Psoas muscle (tissue), 8 donors: ENCODE data around the gene MICU1. TPM values are rescaled to one million over a fixed set of nuclear protein-coding genes. Genes with fewer than 3 reads are reported as not detected.

Experiments
- ATAC-seq, 4 donors: fragments of 200-7000 bp; cut with Tn5 transposase; one replicate each; pipeline ENCODE4 v1.9.1; 2020; ENCODE audit warnings: moderate library complexity in 3 of 4, mild to moderate bottlenecking in 2 of 4
- DNase-seq, 2 donors: peaks; one replicate each; pipeline ENCODE4 v3.0.0-alpha.2; 2020
- H3K27ac ChIP-seq: fragments of 200-600 bp; one replicate; pipeline ENCODE4 v1.8.0; 2022
- H3K27me3 ChIP-seq, 3 donors: fragments of 200-600 bp in 1 of 3; one replicate each; pipeline versions ENCODE4 v1.6.1 to v1.8.0; 2013 to 2022; ENCODE audit warnings: low read length in 2 of 3, mild to moderate bottlenecking in 2 of 3, moderate library complexity in 1 of 3; ENCODE audit not compliant: insufficient read depth in 3 of 3
- H3K36me3 ChIP-seq, 2 donors: fragments of 200-600 bp in 1 of 2; one replicate each; pipeline versions ENCODE4 v1.6.1 to v1.8.0; 2013 to 2022; ENCODE audit warnings: low read depth in 1 of 2, mild to moderate bottlenecking in 1 of 2, moderate library complexity in 1 of 2; ENCODE audit not compliant: insufficient read depth in 1 of 2
- H3K4me1 ChIP-seq: fragments of 200-600 bp; one replicate; pipeline ENCODE4 v1.8.0; 2022
- H3K4me3 ChIP-seq: fragments of 200-600 bp; one replicate; pipeline ENCODE4 v1.8.0; 2022; ENCODE audit warnings: mild to moderate bottlenecking
- H3K9me3 ChIP-seq: fragments of 200-600 bp; one replicate; pipeline ENCODE4 v1.8.0; 2022
- WGBS, 3 donors: extraction: QIAGEN DNeasy Blood & Tissue Kit; methylation state at CpG; one replicate each; pipeline versions ENCODE4 v1.1.6 to v1.1.7; 2013; 5-methylcytosine and 5-hydroxymethylcytosine counted together
- intact Hi-C, 2 donors: fragments of 100-400 bp; cut with DNase I; formaldehyde crosslinking; loops; one replicate each; pipeline versions ENCODE4 v1.11.0 to v1.14.2; 2022
- polyA plus RNA-seq, 3 donors: library from polyadenylated mRNA; stranded (reverse); fragments of 200-250 nt; gene quantifications; one replicate each; pipeline ENCODE4 v1.2.3, GENCODE V29; 2013
- total RNA-seq, 4 donors: library from RNA; stranded (reverse); fragmentation: NEBNext Ultra II Directional in 2 of 4; extraction: Animal tissue kit (Norgen Biotek cat#: 25700) in 2 of 4; gene quantifications; one replicate each; pipeline versions ENCODE4 v1.2.1 to v1.2.4, GENCODE V29; 2021 to 2023
- TF ChIP-seq, protein P1 (sequence below): fragments of 200-600 bp; IDR thresholded peaks from one replicate; pipeline ENCODE4 v1.8.0; 2022; ENCODE audit warnings: antibody characterized with exemption
- donor health status: healthy with polysubstance abuse.
- donor health status: DM: no; HTN: no; CAD: no; lungs with moderate emphysema.
- donor health status: Bipolar disorder and iron deficiency.
- donor health status: healthy.
- donor health status: DM: yes; HTN: yes; CAD: no.
- donor health status: DM: no; HTN: no; CAD: no.
- donor health status: DM: no; HTN: no; CAD: no.
- donor health status: DM: yes; HTN: yes; CAD: no.

Gene MICU1
- total and polyA plus RNA-seq, 7 donors: 31.0 to 57.8 (median 37.3) TPM

DNA sequence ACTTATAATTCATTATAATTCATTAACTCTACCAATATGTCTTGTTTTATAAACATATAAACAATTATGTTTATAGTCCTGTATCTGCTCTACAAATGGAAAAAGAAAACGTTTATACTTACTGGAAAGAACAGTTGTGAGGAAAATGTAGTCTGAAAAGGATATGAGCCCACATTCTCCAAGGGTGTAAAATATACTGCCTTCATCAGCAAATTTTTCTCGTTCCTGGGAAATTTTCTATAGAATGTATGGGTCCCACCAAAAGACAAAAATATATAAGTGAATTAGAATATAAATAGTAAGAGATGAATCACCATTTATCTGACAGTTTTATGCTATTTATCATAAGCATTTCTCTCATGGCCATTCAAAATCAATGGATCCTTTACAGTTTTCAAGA, 117.8 kb downstream of the MICU1 start:
- H3K4me3 ChIP-seq: no peak overlapping the region
- H3K27ac ChIP-seq: no peak overlapping the region
- no peaks in the 10 kb centered on the region for H3K4me1 ChIP-seq
- H3K36me3 ChIP-seq: peaks cover 0 to 7% of the 10 kb centered on the region in 2 donors
- DNase-seq (no peak), ATAC-seq (no peak)
- intact Hi-C loops: no loop called here
- no peaks in the 10 kb centered on the region for H3K27me3 ChIP-seq
- 64 to 76% (median 69%) methylated on average over 2 of the region's 2 CpGs for WGBS, 3 donors
- peaks cover 10% of the 10 kb centered on the region for H3K9me3 ChIP-seq
- TF ChIP-seq, protein P1, sequence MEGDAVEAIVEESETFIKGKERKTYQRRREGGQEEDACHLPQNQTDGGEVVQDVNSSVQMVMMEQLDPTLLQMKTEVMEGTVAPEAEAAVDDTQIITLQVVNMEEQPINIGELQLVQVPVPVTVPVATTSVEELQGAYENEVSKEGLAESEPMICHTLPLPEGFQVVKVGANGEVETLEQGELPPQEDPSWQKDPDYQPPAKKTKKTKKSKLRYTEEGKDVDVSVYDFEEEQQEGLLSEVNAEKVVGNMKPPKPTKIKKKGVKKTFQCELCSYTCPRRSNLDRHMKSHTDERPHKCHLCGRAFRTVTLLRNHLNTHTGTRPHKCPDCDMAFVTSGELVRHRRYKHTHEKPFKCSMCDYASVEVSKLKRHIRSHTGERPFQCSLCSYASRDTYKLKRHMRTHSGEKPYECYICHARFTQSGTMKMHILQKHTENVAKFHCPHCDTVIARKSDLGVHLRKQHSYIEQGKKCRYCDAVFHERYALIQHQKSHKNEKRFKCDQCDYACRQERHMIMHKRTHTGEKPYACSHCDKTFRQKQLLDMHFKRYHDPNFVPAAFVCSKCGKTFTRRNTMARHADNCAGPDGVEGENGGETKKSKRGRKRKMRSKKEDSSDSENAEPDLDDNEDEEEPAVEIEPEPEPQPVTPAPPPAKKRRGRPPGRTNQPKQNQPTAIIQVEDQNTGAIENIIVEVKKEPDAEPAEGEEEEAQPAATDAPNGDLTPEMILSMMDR: no peak

DNA sequence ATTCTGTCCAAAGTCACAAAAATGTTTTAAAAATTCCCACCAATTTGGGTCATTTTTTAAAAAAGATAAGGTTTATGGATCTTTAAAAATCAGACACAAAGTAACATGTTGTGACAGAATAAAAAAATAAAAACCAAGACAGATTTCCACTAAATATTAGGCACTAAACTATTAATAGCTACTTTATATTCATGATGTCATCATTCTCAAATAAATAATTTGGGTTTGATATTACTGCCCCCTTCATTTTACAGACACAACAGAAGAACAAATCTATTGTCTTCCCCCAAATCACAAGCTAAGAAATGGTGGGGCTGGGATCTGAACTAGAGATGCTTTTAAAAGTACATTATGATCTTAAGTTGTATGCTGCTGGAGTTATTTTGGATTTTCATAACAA, 119.4 kb downstream of the MICU1 start:
- Histone ChIP-seq H3K36me3 (peaks cover 0 to 7% of the 10 kb centered on the region in 2 donors), H3K4me1 (no peaks in the 10 kb centered on the region), H3K27me3 (no peaks in the 10 kb centered on the region), H3K9me3 (peaks cover 10% of the 10 kb centered on the region), H3K27ac (no peak overlapping the region), H3K4me3 (no peak overlapping the region)
- no peak for ATAC-seq
- DNase-seq: no peak
- TF ChIP-seq, protein P1: no peak
- intact Hi-C loops: no loop called here

DNA sequence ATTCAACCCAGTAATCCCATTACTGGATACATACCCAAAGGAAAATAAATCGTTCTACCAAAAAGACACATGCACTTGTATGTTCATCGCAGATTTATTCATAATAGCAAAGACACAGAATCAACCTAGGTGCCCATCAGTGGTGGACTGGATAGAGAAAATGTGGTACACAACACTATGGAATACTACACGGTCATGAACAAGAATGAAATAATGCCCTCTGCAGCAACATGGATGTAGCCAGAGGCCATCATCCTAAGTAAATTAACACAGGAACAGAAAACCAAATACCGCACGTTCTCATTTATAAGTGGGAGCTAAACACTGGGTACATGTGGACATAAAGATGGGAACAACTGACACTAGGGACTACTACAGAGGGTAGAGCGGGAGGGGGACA, 120.4 kb downstream of the MICU1 start:
- H3K27me3 ChIP-seq: no peaks in the 10 kb centered on the region
- intact Hi-C loops: no loop called here
- H3K4me1 ChIP-seq: no peaks in the 10 kb centered on the region
- no peak overlapping the region for H3K4me3 ChIP-seq
- 98 to 100% (median 99%) methylated on average over 6 of the region's 6 CpGs for WGBS, 3 donors
- no peak overlapping the region for H3K27ac ChIP-seq
- ATAC-seq (no peak), DNase-seq (no peak)
- TF ChIP-seq, protein P1: no peak
- H3K36me3 ChIP-seq: peaks cover 0 to 7% of the 10 kb centered on the region in 2 donors
- H3K9me3 ChIP-seq: peaks cover 10% of the 10 kb centered on the region

DNA sequence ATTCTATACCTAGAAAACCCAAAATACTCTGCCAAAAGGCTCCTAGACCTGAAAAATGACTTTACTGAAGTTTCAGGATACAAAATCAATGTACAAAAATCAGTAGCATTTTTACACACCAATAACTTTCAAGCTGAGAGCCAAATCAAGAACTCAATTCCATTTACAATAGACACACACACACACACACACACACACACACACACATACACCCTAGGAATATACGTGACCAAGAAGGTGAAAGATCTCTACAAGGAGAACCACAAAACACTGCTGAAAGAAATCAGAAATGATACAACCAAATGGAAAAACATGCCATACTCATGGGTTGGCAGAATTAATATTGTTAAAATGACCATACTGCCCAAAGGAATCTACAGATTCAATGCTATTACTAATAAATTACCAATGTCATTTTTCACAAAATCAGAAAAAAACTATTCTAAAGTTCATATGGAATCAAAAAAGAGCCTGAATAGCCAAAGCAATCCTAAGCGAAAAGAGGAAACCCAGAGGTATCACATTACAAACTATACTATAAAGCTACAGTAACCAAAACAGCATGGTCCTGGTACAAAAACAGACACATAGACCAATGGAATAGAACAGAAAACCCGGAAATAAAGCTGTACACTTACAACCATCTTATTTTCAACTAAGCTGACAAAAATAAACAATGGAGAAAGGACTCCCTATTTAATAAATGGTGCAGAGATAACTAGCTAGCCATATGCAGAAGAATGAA, 122.0 kb downstream of the MICU1 start:
- Histone ChIP-seq H3K36me3 (peaks cover 0 to 7% of the 10 kb centered on the region in 2 donors), H3K4me1 (no peaks in the 10 kb centered on the region), H3K9me3 (peaks cover 10% of the 10 kb centered on the region), H3K4me3 (no peak overlapping the region), H3K27me3 (no peaks in the 10 kb centered on the region), H3K27ac (no peak overlapping the region)
- intact Hi-C loops: no loop called here
- no peak for ATAC-seq
- 98 to 99% (median 98%) methylated on average over 3 of the region's 3 CpGs for WGBS, 3 donors
- DNase-seq: no peak
- TF ChIP-seq, protein P1: no peak

DNA sequence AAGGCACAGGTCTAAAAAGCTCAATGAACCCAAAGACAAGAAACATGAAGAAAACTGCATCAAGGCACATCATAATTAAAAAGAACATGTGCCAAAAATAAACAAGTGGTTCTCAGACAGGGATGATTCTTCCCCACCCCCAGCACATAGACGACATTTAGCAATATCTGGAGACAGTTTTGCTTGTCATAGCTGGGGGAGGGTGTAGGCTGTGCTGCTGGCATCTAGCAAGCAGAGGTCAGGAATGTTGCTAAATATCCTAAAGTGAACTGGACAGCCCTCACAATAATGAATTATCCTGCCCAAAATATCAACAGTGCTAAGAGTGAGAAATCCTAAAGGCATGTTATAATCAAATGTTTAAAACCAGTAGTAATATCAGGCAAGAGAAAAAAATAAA, 122.6 kb downstream of the MICU1 start:
- intact Hi-C loops: no loop called here
- ATAC-seq (peak in 1 of 4 donors; percentile 45), DNase-seq (no peak)
- Histone ChIP-seq H3K27ac (no peak overlapping the region), H3K4me1 (no peaks in the 10 kb centered on the region), H3K27me3 (no peaks in the 10 kb centered on the region), H3K4me3 (no peak overlapping the region), H3K9me3 (peaks cover 10% of the 10 kb centered on the region), H3K36me3 (peaks cover 0 to 7% of the 10 kb centered on the region in 2 donors)
- 42 to 81% (median 61%) methylated on average over 1 of the region's 1 CpG for WGBS, 3 donors
- TF ChIP-seq, protein P1: no peak
